Panc1 (cell line): Measurements from ENCODE around the gene CHERP.

Source experiments
- CTCF ChIP-seq: fragments of 450-650 bp; IDR thresholded peaks from 2 replicates; pipeline ENCODE4 v1.5.1; 2017; ENCODE audit warnings: mild to moderate bottlenecking
- POLR2AphosphoS5 ChIP-seq: IDR thresholded peaks from 2 replicates; pipeline ENCODE4 v1.6.1; 2012; ENCODE audit warnings: mild to moderate bottlenecking, low read depth, low read length, moderate library complexity
- SIN3A ChIP-seq: IDR thresholded peaks from 2 replicates; pipeline ENCODE4 v1.6.1; 2012; ENCODE audit warnings: low read depth, mild to moderate bottlenecking, low read length, moderate library complexity, borderline replicate concordance; ENCODE audit not compliant: insufficient read depth
- TCF7L2 ChIP-seq: IDR thresholded peaks from 2 replicates; pipeline ENCODE4 v1.6.1; 2011; ENCODE audit warnings: mild to moderate bottlenecking, low read depth, low read length, inconsistent platforms
- TF ChIP-seq, protein P1 (sequence below), 2 experiments: IDR thresholded peaks; 2 replicates each; pipeline ENCODE4 v1.6.1; 2011 to 2012; ENCODE audit warnings: low read depth in 2 of 2, control low read depth in 1 of 2, low read length in 1 of 2, mild to moderate bottlenecking in 1 of 2, moderate library complexity in 1 of 2; ENCODE audit not compliant: insufficient read depth in 1 of 2

DNA sequence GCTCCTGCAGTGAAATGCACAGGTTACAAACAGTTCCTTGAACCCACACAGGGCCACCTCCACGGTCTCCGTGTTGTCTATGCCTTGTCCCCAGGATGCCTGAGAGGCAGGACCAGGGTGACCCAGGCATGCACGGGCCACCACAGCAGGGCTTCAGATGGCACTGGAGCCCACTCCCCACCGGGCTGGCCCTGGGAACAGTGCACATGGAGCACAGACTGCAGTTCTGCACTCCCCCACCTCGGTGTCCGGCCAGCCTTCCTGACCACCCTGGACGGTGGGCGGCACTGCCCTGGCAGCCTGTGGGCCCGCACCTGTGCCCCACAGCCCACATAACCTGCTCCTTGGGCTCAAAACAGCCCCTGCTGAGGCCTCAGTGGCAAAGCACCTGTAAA lies 44.2 kb upstream of the CHERP start:
- no peak for TF ChIP-seq CTCF
- no peak for TF ChIP-seq SIN3A
- TF ChIP-seq POLR2AphosphoS5: no peak
- TF ChIP-seq, protein P1, sequence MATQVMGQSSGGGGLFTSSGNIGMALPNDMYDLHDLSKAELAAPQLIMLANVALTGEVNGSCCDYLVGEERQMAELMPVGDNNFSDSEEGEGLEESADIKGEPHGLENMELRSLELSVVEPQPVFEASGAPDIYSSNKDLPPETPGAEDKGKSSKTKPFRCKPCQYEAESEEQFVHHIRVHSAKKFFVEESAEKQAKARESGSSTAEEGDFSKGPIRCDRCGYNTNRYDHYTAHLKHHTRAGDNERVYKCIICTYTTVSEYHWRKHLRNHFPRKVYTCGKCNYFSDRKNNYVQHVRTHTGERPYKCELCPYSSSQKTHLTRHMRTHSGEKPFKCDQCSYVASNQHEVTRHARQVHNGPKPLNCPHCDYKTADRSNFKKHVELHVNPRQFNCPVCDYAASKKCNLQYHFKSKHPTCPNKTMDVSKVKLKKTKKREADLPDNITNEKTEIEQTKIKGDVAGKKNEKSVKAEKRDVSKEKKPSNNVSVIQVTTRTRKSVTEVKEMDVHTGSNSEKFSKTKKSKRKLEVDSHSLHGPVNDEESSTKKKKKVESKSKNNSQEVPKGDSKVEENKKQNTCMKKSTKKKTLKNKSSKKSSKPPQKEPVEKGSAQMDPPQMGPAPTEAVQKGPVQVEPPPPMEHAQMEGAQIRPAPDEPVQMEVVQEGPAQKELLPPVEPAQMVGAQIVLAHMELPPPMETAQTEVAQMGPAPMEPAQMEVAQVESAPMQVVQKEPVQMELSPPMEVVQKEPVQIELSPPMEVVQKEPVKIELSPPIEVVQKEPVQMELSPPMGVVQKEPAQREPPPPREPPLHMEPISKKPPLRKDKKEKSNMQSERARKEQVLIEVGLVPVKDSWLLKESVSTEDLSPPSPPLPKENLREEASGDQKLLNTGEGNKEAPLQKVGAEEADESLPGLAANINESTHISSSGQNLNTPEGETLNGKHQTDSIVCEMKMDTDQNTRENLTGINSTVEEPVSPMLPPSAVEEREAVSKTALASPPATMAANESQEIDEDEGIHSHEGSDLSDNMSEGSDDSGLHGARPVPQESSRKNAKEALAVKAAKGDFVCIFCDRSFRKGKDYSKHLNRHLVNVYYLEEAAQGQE (IDR thresholded peaks at IDR 0.05; ENCODE audit: insufficient read depth in 1 of 2, low read depth in 2 of 2, low read length in 1 of 2): no peak
- TF ChIP-seq TCF7L2: no peak
